DND-41 (cell line): Measurements from ENCODE around the gene PID1.

Source experiments
- EZH2 ChIP-seq: IDR thresholded peaks from 3 replicates; pipeline ENCODE4 v1.6.1; 2012; ENCODE audit warnings: borderline replicate concordance, low read depth, mild to moderate bottlenecking, moderate library complexity, low read length, inconsistent platforms; ENCODE audit not compliant: severe bottlenecking
- TF ChIP-seq, protein P1 (sequence below): IDR thresholded peaks from 2 replicates; pipeline ENCODE4 v1.5.1; 2012; ENCODE audit warnings: borderline replicate concordance, low read length, moderate library complexity, mild to moderate bottlenecking; ENCODE audit not compliant: poor library complexity, severe bottlenecking; ENCODE audit errors: extremely low read depth

GRCh38 chr2:228988786-228989185 lies 282.3 kb downstream of the PID1 start:
- TF ChIP-seq, protein P1, sequence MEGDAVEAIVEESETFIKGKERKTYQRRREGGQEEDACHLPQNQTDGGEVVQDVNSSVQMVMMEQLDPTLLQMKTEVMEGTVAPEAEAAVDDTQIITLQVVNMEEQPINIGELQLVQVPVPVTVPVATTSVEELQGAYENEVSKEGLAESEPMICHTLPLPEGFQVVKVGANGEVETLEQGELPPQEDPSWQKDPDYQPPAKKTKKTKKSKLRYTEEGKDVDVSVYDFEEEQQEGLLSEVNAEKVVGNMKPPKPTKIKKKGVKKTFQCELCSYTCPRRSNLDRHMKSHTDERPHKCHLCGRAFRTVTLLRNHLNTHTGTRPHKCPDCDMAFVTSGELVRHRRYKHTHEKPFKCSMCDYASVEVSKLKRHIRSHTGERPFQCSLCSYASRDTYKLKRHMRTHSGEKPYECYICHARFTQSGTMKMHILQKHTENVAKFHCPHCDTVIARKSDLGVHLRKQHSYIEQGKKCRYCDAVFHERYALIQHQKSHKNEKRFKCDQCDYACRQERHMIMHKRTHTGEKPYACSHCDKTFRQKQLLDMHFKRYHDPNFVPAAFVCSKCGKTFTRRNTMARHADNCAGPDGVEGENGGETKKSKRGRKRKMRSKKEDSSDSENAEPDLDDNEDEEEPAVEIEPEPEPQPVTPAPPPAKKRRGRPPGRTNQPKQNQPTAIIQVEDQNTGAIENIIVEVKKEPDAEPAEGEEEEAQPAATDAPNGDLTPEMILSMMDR, result no peak
- TF ChIP-seq EZH2, result no peak
